GM23338 (cell line): ENCODE results near the gene ARHGEF17.

Experiments used
- CTCF ChIP-seq, 2 experiments: fragments of 200-600 bp in 1 of 2; sonication (generic) in 1 of 2; conservative IDR thresholded peaks; 2 replicates each; pipeline versions ENCODE4 v1.5.1 to v1.6.1; 2016 to 2017; ENCODE audit warnings: antibody characterized with exemption in 2 of 2, low read depth in 2 of 2, mild to moderate bottlenecking in 2 of 2, moderate library complexity in 1 of 2
- EZH2 ChIP-seq: fragments of 200-600 bp; sonication (generic); IDR thresholded peaks from one replicate; pipeline ENCODE4 v1.8.0; 2017; ENCODE audit warnings: antibody characterized with exemption, mild to moderate bottlenecking, low read depth; ENCODE audit not compliant: unreplicated experiment
- EZH2phosphoT487 ChIP-seq: fragments of 200-600 bp; sonication (generic); IDR thresholded peaks from one replicate; pipeline ENCODE4 v1.8.1; 2018; ENCODE audit warnings: antibody characterized with exemption; ENCODE audit not compliant: unreplicated experiment
- JUNB ChIP-seq: IDR thresholded peaks from one replicate; pipeline ENCODE4 v1.6.1; 2016; ENCODE audit warnings: antibody characterized with exemption; ENCODE audit not compliant: unreplicated experiment
- POLR2AphosphoS5 ChIP-seq: IDR thresholded peaks from 2 replicates; pipeline ENCODE4 v1.6.1; 2016; ENCODE audit warnings: antibody characterized with exemption, low read depth

DNA sequence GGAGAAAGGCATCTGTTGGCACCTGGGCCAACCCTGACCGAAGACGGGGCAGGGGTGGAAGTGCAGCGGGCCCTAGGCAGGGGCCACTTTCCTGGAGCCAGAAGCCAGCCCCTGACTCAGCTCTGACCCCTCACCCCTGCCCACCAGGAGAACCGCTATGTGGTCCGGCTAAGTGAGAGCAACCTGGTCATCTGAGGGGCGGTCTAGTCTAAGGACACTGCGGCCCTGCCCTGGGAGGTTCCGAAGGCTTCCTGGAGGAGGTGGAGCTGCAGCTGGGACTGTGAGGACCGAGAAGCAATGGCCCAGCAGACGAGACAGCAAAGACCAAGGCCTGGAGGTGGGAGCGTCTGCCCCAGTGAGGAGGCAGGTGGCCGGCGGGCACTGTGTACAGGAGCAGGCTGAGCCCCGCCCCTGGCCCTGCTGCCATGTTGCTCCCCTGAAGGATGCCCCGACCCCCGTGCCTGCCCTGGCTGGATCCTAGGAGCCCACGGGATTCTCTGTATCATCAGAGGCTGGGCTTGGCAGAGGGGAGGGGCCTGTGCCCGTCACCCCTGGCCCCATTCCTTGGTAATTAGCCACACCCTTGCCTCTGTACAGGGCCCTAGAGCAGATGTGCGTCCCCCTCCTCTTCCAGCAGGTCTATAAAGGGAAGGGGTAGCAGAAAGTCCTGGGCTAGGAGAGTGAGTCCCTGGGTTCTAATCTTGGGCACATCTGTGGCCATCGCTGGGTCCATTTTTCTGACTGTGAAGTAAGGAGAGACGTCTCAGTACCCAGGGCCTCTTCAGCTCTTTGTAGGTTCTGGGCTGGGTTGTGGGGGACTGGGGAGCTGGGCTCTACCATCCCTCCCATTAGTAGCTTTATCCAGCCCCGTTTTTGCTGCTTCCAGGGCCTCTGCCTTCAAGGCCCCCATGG is 87.5 kb downstream of the ARHGEF17 start:
- TF ChIP-seq POLR2AphosphoS5 (no peak), CTCF (conservative IDR thresholded peaks at IDR 0.05; ENCODE audit: low read depth in 2 of 2) (no peak), EZH2phosphoT487 (no peak), JUNB (no peak), EZH2 (no peak)
